Endothelial cell of umbilical vein (primary cell): ENCODE data around the gene HTRA3. TPM values are rescaled to one million over a fixed set of nuclear protein-coding genes. Genes with fewer than 3 reads are reported as not detected.

ENCODE experiments used
- BruUV-seq: library from RNA; stranded (reverse); fragments of 400-500 nt; replicated peaks from 2 replicates; lab custom pipeline; 2021; lab: Mats Ljungman, UMichigan
- CTCF ChIA-PET: fragments of 300-600, 350-600 bp; sonication (Branson Sonifier 250); formaldehyde crosslinking; loops from one replicate; lab custom pipeline; 2021; ENCODE audit warnings: antibody characterized with exemption, inconsistent platforms; lab: Charles Lee
- POLR2A ChIA-PET: fragments of 300-600, 350-600 bp; sonication (Branson Sonifier 250); formaldehyde crosslinking; loops from one replicate; lab custom pipeline; 2021; ENCODE audit warnings: antibody characterized with exemption, inconsistent platforms; lab: Charles Lee
- DNase-seq: peaks from one replicate; pipeline ENCODE4 v3.0.0-alpha.2; 2011; ENCODE audit warnings: low read depth, low spot score
- FAIRE-seq: peaks from 2 replicates; lab custom pipeline; 2011; peaks lifted over from hg19 to GRCh38; lab: Jason Lieb, UNC
- H2AFZ ChIP-seq: 2 replicates; pipeline ENCODE4 v1.6.0; 2012; ENCODE audit warnings: low read depth, low read length, control low read depth, inconsistent platforms
- H3K27ac ChIP-seq: 2 replicates; pipeline ENCODE4 v1.5.1; 2011; ENCODE audit warnings: low read depth, mild to moderate bottlenecking, control low read depth, low read length, moderate library complexity; ENCODE audit not compliant: insufficient read depth
- H3K27me3 ChIP-seq, 2 experiments: 2 replicates each; pipeline versions ENCODE4 v1.6.0 to v1.6.1; 2011; ENCODE audit warnings: low read length in 2 of 2, mixed read lengths in 1 of 2; ENCODE audit not compliant: control insufficient read depth in 2 of 2, insufficient read depth in 2 of 2
- H3K36me3 ChIP-seq, 2 experiments: 2 replicates in 1 of 2; 3 replicates in 1 of 2; pipeline ENCODE4 v1.5.1; 2011; ENCODE audit warnings: low read length in 2 of 2, mild to moderate bottlenecking in 1 of 2, moderate library complexity in 1 of 2; ENCODE audit not compliant: control insufficient read depth in 2 of 2, insufficient read depth in 2 of 2; ENCODE audit errors: extremely low read depth in 1 of 2
- H3K4me1 ChIP-seq: 3 replicates; pipeline ENCODE4 v1.5.1; 2011; ENCODE audit warnings: mild to moderate bottlenecking, low read length; ENCODE audit not compliant: control insufficient read depth, insufficient read depth; ENCODE audit errors: extremely low read depth
- H3K4me2 ChIP-seq: 2 replicates; pipeline ENCODE4 v1.6.1; 2011; ENCODE audit warnings: low read length, control low read depth, mixed read lengths; ENCODE audit not compliant: insufficient read depth
- H3K4me3 ChIP-seq, 3 experiments: fragments of 200-600 bp in 1 of 3; sonication (generic), shearing (Covaris generic) in 1 of 3; replicated peaks in 1 of 3; 2 replicates each; pipeline ENCODE4 v1.5.1; 2011 to 2016; ENCODE audit warnings: control low read depth in 3 of 3, low read length in 3 of 3, mild to moderate bottlenecking in 2 of 3, inconsistent platforms in 1 of 3, low read depth in 1 of 3, moderate library complexity in 1 of 3; ENCODE audit not compliant: insufficient read depth in 1 of 3
- H3K79me2 ChIP-seq: 2 replicates; pipeline ENCODE4 v1.6.0; 2012; ENCODE audit warnings: low read length, inconsistent platforms; ENCODE audit not compliant: control insufficient read depth, insufficient read depth
- H3K9ac ChIP-seq: replicated peaks from 2 replicates; pipeline ENCODE3; 2011; ENCODE audit warnings: low read length, control low read depth; ENCODE audit not compliant: insufficient read depth; ENCODE audit errors: extremely low read depth
- H3K9me1 ChIP-seq: replicated peaks from 3 replicates; pipeline ENCODE4 v1.6.0; 2011; ENCODE audit warnings: mild to moderate bottlenecking, low read length; ENCODE audit not compliant: control insufficient read depth, insufficient read depth; ENCODE audit errors: extremely low read depth
- H3K9me3 ChIP-seq: replicated peaks from 2 replicates; pipeline ENCODE4 v1.5.1; 2012; ENCODE audit warnings: low read length, inconsistent platforms; ENCODE audit not compliant: control insufficient read depth, insufficient read depth
- H4K20me1 ChIP-seq: replicated peaks from 2 replicates; pipeline ENCODE3; 2011; ENCODE audit warnings: mild to moderate bottlenecking, low read length; ENCODE audit not compliant: control insufficient read depth, insufficient read depth; ENCODE audit errors: extremely low read depth
- EZH2 ChIP-seq: IDR thresholded peaks from 2 replicates; pipeline ENCODE4 v1.6.1; 2012; ENCODE audit warnings: borderline replicate concordance, low read depth, mild to moderate bottlenecking, moderate library complexity, low read length, inconsistent platforms; ENCODE audit not compliant: severe bottlenecking
- FOS ChIP-seq: IDR thresholded peaks from 2 replicates; pipeline ENCODE4 v1.6.1; 2011; ENCODE audit warnings: mild to moderate bottlenecking, low read length, moderate library complexity, borderline replicate concordance; ENCODE audit not compliant: insufficient read depth
- GATA2 ChIP-seq: IDR thresholded peaks from 2 replicates; pipeline ENCODE4 v1.7.0; 2011; ENCODE audit warnings: low read depth, mild to moderate bottlenecking, moderate library complexity, mixed read lengths, low read length; ENCODE audit not compliant: insufficient read length, insufficient read depth
- JUN ChIP-seq: IDR thresholded peaks from 2 replicates; pipeline ENCODE4 v1.6.1; 2011; ENCODE audit warnings: borderline replicate concordance, low read depth; ENCODE audit not compliant: insufficient read length, insufficient read depth
- MYC ChIP-seq: IDR thresholded peaks from one replicate; pipeline ENCODE4 v1.6.1; 2011; ENCODE audit warnings: mild to moderate bottlenecking, low read depth, low read length
- POLR2A ChIP-seq: IDR thresholded peaks from 2 replicates; pipeline ENCODE4 v1.6.1; 2012; ENCODE audit warnings: low read depth, mild to moderate bottlenecking, control low read depth, low read length
- POLR2AphosphoS5 ChIP-seq: IDR thresholded peaks from 2 replicates; pipeline ENCODE4 v1.6.1; 2012; ENCODE audit warnings: low read depth, mild to moderate bottlenecking, control low read depth, low read length, moderate library complexity; ENCODE audit not compliant: insufficient read depth
- dilution Hi-C: fragments of 300-500 bp; cut with MboI; formaldehyde crosslinking; loops from one replicate; pipeline ENCODE4 v1.15.0; 2019; ENCODE audit warnings: low sequenced_read_pairs; ENCODE audit not compliant: extremely low pct_ligation_motif_present
- intact Hi-C: fragments of 100-400 bp; cut with micrococcal nuclease; formaldehyde crosslinking; loops from one replicate; pipeline ENCODE4 v1.10.0; 2022
- polyA plus RNA-seq, 4 experiments: library from polyadenylated mRNA; depleted of rRNA in 3 of 4; stranded (reverse) in 3 of 4; unstranded in 1 of 4; fragments of >200 nt; gene quantifications; 2 replicates each; pipeline versions ENCODE4 v1.2.1 to v1.2.3, GENCODE V29; 2011 to 2012; ENCODE audit warnings: missing spikeins in 1 of 4
- total RNA-seq: library from RNA; stranded (reverse); gene quantifications from 2 replicates; pipeline ENCODE4 v1.2.3, GENCODE V29; 2021
- TF ChIP-seq, protein P1 (sequence below), 2 donors: IDR thresholded peaks; 1 replicate in 1 of 2; 2 replicates in 1 of 2; pipeline ENCODE4 v1.5.1; 2011; ENCODE audit warnings: low read length in 2 of 2, mild to moderate bottlenecking in 2 of 2, moderate library complexity in 2 of 2, control low read depth in 1 of 2, inconsistent platforms in 1 of 2, low read depth in 1 of 2; ENCODE audit not compliant: insufficient read depth in 1 of 2; ENCODE audit errors: extremely low read depth in 1 of 2
- TF ChIP-seq, protein P2 (sequence below): IDR thresholded peaks from 2 replicates; pipeline ENCODE4 v1.6.1; 2011; ENCODE audit not compliant: insufficient read depth, insufficient read length

The HTRA3 gene
- total and polyA plus RNA-seq, 2 donors (not counting 3 experiments of a cell fraction or from before 2014, with no cell fraction given) = 9.0 to 12.0 TPM

DNA sequence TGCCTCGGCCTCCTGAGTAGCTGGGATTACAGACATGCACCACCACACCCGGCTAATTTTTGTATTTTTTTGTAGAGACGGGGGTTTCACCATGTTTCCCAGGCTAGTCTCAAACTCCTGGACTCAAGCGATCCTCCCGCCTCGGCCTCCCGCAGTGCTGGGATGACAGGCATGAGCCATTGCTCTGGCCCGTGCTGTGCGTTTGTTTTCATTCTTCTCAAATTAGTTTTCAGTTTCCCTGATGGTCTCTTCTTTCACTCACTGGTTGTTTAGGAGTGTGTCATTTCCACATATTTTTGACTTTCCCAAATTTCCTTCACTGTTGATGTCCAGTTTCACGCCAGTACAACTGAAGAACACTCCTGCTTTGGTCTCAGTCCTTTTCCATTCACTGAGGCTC is 38.7 kb upstream of the HTRA3 start:
- peaks cover 6% of the 10 kb centered on the region for H3K4me1 ChIP-seq
- no peak overlapping the region for H2AFZ ChIP-seq
- dilution Hi-C loops (no loop called here), intact Hi-C loops (no loop called here)
- CTCF ChIA-PET = interaction anchor here (1.2 to 3.2 kb wide), 3 partner anchors 54 to 172 kb away, joined by 3 to 25 read pairs (median 7); no protein-coding TSS in a partner anchor
- DNase-seq (no peak), FAIRE-seq (no peak)
- no peaks in the 10 kb centered on the region for H3K9me1 ChIP-seq
- no peak overlapping the region for H3K4me2 ChIP-seq
- POLR2A ChIA-PET = no interaction called here
- no peaks in the 10 kb centered on the region for H3K27me3 ChIP-seq
- TF ChIP-seq MYC = no peak
- peaks cover 12% of the 10 kb centered on the region for H3K79me2 ChIP-seq
- H3K36me3 ChIP-seq = peaks cover 35 to 79% of the 10 kb centered on the region in 2 experiments
- H3K9ac ChIP-seq = no peak overlapping the region
- H3K27ac ChIP-seq = no peak overlapping the region
- H3K9me3 ChIP-seq = no peaks in the 10 kb centered on the region
- no TSS peak for BruUV-seq
- no peaks in the 10 kb centered on the region for H4K20me1 ChIP-seq
- no peak overlapping the region for H3K4me3 ChIP-seq

- FAIRE-seq (no peak), DNase-seq (no peak)
- BruUV-seq = no TSS peak
- Histone ChIP-seq H3K79me2 (peaks cover 12% of the 10 kb centered on the region), H3K27ac (no peak overlapping the region), H3K27me3 (no peaks in the 10 kb centered on the region), H4K20me1 (no peaks in the 10 kb centered on the region), H3K36me3 (peaks cover 34 to 83% of the 10 kb centered on the region in 2 experiments), H3K4me2 (no peak overlapping the region), H3K4me1 (peaks cover 6% of the 10 kb centered on the region), H3K9me1 (no peaks in the 10 kb centered on the region), H3K9me3 (no peaks in the 10 kb centered on the region), H3K9ac (no peak overlapping the region), H3K4me3 (no peak overlapping the region), H2AFZ (no peak overlapping the region)
- dilution Hi-C loops (no loop called here), intact Hi-C loops (no loop called here)
- ChIA-PET POLR2A (no interaction called here), CTCF (interaction anchor here (0.8 to 1.7 kb wide), 2 partner anchors 11 to 55 kb away, joined by 4 to 7 read pairs; no protein-coding TSS in a partner anchor)
- TF ChIP-seq JUN = no peak
- TF ChIP-seq POLR2AphosphoS5 = no peak
- no peak for TF ChIP-seq EZH2
- no peak for TF ChIP-seq FOS
- no peak for TF ChIP-seq MYC
- TF ChIP-seq GATA2 = no peak
- no peak for TF ChIP-seq POLR2A
- TF ChIP-seq, protein P1, sequence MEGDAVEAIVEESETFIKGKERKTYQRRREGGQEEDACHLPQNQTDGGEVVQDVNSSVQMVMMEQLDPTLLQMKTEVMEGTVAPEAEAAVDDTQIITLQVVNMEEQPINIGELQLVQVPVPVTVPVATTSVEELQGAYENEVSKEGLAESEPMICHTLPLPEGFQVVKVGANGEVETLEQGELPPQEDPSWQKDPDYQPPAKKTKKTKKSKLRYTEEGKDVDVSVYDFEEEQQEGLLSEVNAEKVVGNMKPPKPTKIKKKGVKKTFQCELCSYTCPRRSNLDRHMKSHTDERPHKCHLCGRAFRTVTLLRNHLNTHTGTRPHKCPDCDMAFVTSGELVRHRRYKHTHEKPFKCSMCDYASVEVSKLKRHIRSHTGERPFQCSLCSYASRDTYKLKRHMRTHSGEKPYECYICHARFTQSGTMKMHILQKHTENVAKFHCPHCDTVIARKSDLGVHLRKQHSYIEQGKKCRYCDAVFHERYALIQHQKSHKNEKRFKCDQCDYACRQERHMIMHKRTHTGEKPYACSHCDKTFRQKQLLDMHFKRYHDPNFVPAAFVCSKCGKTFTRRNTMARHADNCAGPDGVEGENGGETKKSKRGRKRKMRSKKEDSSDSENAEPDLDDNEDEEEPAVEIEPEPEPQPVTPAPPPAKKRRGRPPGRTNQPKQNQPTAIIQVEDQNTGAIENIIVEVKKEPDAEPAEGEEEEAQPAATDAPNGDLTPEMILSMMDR (IDR thresholded peaks at IDR 0.05; ENCODE audit: extremely low read depth in 1 of 2, insufficient read depth in 1 of 2, low read depth in 1 of 2, low read length in 2 of 2) = no peak
- TF ChIP-seq, protein P2, sequence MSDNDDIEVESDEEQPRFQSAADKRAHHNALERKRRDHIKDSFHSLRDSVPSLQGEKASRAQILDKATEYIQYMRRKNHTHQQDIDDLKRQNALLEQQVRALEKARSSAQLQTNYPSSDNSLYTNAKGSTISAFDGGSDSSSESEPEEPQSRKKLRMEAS = no peak
Measured at GRCh38 chr4:8231551-8232049, 38.0 kb upstream of the HTRA3 start.
